ENCODE data around the gene HTR4.

HTR4 gene

DNA sequence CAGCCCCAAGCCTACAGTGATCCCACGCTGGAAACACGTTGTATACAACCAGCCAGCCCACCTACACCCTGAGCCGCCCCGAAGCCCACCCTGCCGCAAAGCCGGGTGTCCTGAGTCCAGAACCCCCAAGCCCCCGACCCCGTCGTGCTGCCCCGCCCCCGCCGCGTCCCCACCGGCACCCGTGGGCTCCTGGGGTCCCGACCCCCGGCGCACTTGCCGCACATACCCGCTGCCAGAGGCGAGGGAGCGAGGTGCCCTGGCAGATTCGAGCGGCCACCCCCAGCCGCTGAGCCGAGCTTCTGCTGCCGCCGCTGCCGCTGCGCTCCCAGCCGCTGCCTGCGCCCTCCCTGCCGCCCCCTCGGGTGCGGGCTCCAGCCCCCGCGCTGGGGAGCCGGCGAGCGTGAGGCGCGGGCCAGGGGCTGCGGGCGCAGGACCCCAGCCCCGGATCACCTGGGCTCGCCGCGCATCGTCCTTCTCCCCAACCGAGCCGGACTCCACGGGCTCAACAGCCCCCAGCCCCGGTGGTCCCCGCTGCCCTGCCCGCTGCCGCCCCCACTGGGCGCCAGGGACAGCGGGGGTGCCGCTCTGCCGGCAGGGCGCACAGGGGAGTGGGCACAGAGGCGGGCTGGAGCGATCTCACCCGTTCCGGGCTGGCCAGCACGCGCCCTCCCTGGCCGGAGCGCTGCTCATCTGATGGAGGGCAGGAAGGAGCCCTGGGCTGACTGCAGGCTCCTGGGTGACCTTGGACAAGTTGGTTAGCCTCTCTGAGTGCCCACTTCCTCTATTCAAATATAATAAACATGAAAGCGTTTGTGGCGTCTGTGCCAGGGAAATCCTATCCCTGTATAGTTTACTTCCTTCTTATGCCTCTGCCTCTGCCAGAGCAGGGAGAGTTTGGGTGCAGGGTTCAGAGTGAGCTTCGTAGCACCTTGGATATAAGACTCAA lies at the start of gene HTR4:
Gene HTR4 (minus strand): TSS at position 692 of the 946 bp plus-strand sequence. CDS start 17,513 bp downstream, outside the sequence.
- no peak for DNase-seq (ENCODE audit: insufficient read length, low spot score)
- TF ChIP-seq POLR2A (IDR thresholded peaks at IDR 0.05; ENCODE audit: low read depth, low read length), result no peak
- FAIRE-seq, result no peak

GRCh38 chr5:148702019-148702596 lies 47.8 kb upstream of the HTR4 start:
- FAIRE-seq (no peak), DNase-seq (ENCODE audit: insufficient read length, low spot score) (no peak)
- TF ChIP-seq POLR2A (IDR thresholded peaks at IDR 0.05; ENCODE audit: low read depth, low read length), result no peak

DNA sequence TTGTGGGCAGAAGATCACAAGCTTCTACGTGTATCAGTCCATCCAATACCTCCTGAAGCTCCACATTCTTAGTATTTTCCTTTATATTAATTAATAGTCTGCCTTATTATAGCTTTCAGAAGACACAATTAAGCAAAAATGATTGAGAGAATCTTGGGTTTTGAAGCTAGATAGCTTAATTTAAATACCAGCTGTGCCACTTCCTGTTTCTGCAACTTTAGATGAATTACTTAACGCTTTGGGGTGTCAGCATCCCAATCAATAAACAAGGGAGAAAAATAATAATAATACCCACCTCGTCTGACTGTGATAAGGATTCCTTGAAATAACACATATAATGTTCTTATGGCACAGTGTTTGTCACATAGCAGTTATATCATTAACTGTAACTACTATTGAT lies 44.7 kb upstream of the HTR4 start:
- no peak for FAIRE-seq
- no peak for TF ChIP-seq POLR2A (IDR thresholded peaks at IDR 0.05; ENCODE audit: low read depth, low read length)
- DNase-seq (ENCODE audit: insufficient read length, low spot score), result no peak

- no peak for TF ChIP-seq POLR2A (IDR thresholded peaks at IDR 0.05; ENCODE audit: low read depth, low read length)
- FAIRE-seq, result no peak
Observed at GRCh38 chr5:148697809-148698196, 43.5 kb upstream of the HTR4 start.

DNA sequence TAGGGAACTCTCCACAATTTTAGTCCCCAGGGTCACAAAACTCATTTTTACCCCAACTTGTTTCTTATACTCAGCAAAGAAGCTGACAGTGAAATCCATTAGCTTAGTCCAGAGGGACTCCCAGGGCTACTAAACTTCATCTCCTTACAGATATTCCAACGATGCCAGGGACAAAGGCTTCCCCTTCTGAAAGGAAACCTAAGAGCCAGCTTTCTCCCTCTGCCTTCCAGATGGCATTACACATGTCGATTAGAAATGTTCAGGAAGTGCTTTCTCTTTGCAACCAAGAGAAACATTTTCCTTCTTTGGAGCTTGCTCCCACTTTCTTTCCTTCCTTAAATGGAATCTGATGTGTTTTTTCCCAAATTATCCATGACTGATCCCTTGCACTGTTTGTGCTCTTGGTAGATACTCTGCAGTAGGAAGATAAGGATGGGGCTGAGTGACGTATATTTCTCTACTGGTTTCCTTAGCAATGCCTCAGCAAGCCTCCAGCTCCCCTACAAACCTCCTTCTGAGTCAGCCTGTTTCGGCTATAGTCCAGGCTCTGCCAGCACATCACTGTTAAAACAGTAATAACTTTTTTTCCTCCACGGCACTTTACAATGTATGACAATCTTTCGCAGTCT lies 43.0 kb upstream of the HTR4 start:
- DNase-seq (ENCODE audit: insufficient read length, low spot score) (no peak), FAIRE-seq (peak; percentile 27)
- TF ChIP-seq POLR2A (IDR thresholded peaks at IDR 0.05; ENCODE audit: low read depth, low read length), result no peak

More at GRCh38 chr5:148697809-148698196, 43.5 kb upstream of the HTR4 start:
- no peak for DNase-seq (ENCODE audit: insufficient read length, low spot score)

DNA sequence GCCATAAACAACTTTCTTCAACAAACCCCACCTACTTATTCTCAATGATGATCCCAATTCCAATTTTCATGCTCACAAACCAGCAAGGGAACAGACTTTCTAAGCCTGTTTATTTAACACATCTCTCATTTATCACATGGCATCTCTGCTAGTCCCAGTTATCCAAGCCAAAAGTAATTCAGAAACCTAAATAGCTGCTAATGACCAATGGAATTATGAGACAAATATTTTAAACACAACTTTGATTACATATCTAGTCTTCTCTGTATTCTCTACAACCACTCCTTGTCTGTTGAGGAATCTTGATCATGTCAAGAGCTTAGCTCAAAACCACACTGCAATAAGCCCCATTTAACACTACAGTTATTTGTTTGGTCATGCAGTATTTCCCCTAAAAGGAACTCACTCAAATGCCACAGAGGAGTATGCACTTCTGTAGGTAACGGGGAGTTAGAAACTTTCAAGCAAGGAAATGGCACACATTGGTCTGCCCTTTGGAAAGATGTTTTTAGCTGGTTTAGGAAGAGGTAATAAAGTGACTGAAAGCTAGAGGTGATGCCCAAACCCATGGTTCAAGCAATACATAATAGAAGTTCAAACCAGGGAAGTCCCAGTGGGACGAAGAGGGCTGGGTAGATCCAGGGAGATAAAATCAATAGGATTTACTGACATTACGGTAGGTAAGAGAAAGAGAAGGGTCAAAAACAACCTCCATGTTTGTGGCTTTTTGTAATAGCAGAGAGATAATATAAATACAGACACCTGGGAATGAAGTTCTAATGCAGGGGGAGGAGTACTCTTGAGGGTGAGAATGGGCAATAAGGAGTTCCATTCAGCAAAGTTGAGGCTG lies 42.1 kb upstream of the HTR4 start:
- FAIRE-seq (no peak), DNase-seq (ENCODE audit: insufficient read length, low spot score) (no peak)
- TF ChIP-seq POLR2A (IDR thresholded peaks at IDR 0.05; ENCODE audit: low read depth, low read length), result no peak

- DNase-seq (ENCODE audit: insufficient read length, low spot score) (no peak), FAIRE-seq (no peak)
- no peak for TF ChIP-seq POLR2A (IDR thresholded peaks at IDR 0.05; ENCODE audit: low read depth, low read length)
Observed at GRCh38 chr5:148690945-148691344, 36.6 kb upstream of the HTR4 start.

GRCh38 chr5:148688787-148689186 lies 34.5 kb upstream of the HTR4 start:
- FAIRE-seq, result no peak

GRCh38 chr5:148687871-148688270 lies 33.5 kb upstream of the HTR4 start:
- no peak for FAIRE-seq
- DNase-seq (ENCODE audit: insufficient read length, low spot score), result no peak
- TF ChIP-seq POLR2A (IDR thresholded peaks at IDR 0.05; ENCODE audit: low read depth, low read length), result no peak

More at GRCh38 chr5:148688787-148689186, 34.5 kb upstream of the HTR4 start:
- TF ChIP-seq POLR2A (IDR thresholded peaks at IDR 0.05; ENCODE audit: low read depth, low read length), result no peak
- no peak for DNase-seq (ENCODE audit: insufficient read length, low spot score)

- DNase-seq (ENCODE audit: insufficient read length, low spot score) (no peak), FAIRE-seq (peak; percentile 82)
- TF ChIP-seq POLR2A (IDR thresholded peaks at IDR 0.05; ENCODE audit: low read depth, low read length), result no peak
Observed at GRCh38 chr5:148687427-148687826, 33.1 kb upstream of the HTR4 start.

DNA sequence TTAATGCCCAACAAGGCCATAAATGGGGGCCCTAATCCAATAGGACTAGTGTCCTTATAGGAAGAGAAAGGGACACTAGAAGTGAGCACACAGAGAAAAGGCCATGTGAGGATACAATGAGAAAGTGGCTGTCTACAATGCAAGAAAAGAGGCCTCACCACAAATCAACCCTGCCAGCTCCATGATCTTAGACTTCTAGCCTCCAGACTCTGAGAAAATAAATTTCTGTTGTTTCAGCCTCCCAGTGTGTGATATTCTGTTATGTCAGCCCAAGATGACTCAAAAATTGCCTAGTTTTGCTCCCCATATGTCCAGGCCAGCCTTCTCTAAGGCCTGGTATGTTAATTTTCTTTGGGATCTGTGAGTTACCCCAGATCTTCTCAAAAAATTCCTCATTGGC lies 32.3 kb upstream of the HTR4 start:
- FAIRE-seq, result no peak
- TF ChIP-seq POLR2A (IDR thresholded peaks at IDR 0.05; ENCODE audit: low read depth, low read length), result no peak
- no peak for DNase-seq (ENCODE audit: insufficient read length, low spot score)

DNA sequence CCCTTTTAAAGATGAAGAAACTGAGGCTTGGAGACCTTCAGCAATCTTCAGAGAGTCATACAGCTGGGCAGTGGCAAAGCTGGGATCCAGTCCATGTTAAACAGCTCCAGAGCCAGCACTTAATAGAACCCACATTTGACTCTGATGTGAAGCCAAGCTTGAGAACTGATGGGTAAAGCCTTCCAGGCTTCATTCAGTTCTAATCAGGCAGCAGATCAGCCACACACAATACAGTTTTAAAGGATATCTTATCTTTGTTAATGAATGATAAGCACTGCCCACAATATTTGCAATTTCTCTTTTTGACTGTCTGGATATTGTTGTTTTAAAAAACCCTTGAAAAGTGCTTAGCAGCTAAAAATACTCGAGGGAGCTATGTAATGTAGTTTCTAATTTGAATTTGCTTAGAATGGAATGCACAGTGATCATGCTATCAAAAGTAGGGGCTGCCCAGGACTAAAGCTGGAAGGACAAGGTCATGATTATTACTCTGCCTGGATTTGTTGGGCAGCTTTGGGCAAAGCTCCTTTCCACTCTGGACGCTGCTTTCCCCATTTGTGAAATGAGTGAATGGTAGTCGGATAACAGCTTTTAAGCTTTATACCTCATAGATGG lies 31.3 kb upstream of the HTR4 start:
- TF ChIP-seq POLR2A (IDR thresholded peaks at IDR 0.05; ENCODE audit: low read depth, low read length), result no peak
- DNase-seq (ENCODE audit: insufficient read length, low spot score), result no peak
- no peak for FAIRE-seq

- no peak for DNase-seq (ENCODE audit: insufficient read length, low spot score)
- no peak for TF ChIP-seq POLR2A (IDR thresholded peaks at IDR 0.05; ENCODE audit: low read depth, low read length)
- no peak for FAIRE-seq
Observed at GRCh38 chr5:148684528-148684927, 30.2 kb upstream of the HTR4 start.

All from H54 (cell line).